ENCODE measurements around the gene OSBPL8. TPM values are rescaled to one million over a fixed set of nuclear protein-coding genes. Genes with fewer than 3 reads are reported as not detected.

Gene OSBPL8
- total and polyA plus RNA-seq, 2 donors = 24.4 to 153 TPM

DNA sequence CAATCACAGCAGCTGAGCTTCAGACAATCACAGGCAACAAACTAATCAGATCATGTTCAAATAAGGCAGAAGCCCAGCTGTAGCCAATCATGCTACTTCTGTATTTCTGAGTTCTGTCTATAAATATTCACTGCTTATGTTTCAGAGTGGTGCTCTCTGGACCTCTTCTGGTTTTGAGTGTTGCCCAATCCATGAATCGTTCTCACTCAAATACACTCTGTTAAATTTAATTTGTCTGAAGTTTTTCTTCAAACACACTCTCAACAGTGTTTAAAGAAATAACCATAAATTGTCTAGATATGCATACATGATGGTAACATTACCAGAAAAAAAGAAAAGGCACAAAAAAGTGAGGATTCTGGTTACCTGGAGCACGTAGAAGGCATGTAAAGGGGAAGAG lies 133.4 kb downstream of the OSBPL8 start:
- DNase-seq (ENCODE audit: extremely low spot score) = no peak
- Histone ChIP-seq H3K27ac (ENCODE audit: low read depth) (no peak overlapping the region), H3K36me3 (ENCODE audit: insufficient read depth) (no peaks in the 10 kb centered on the region), H3K4me3 (ENCODE audit: low read depth, low read length) (no peak overlapping the region), H3K4me1 (ENCODE audit: insufficient read depth) (no peaks in the 10 kb centered on the region)
- 94% methylated on average over 2 of the region's 2 CpGs for WGBS

DNA sequence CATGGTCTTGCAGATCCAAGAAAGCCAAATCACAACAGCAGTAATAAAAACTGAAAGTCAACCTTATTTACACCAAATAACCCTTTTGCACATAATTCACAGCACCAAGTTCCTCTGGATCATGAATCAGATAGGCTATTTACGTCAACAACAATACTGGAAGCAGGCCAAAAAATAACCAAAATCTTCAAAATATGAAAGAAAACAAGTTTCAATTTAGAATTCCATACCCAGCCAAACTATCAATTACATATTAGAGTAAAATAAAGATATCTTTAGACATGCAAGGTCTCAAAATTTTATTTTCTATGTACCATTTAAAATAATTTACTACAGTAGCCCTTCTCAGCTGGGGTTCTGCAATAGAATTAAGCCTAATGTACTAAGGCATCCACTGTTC lies 134.6 kb downstream of the OSBPL8 start:
- WGBS = 87% methylated on average over 1 of the region's 1 CpG
- no peak overlapping the region for H3K4me3 ChIP-seq (ENCODE audit: low read depth, low read length)
- no peaks in the 10 kb centered on the region for H3K4me1 ChIP-seq (ENCODE audit: insufficient read depth)
- H3K27ac ChIP-seq (ENCODE audit: low read depth) = no peak overlapping the region
- H3K36me3 ChIP-seq (ENCODE audit: insufficient read depth) = no peaks in the 10 kb centered on the region
- no peak for DNase-seq (ENCODE audit: extremely low spot score)

DNA sequence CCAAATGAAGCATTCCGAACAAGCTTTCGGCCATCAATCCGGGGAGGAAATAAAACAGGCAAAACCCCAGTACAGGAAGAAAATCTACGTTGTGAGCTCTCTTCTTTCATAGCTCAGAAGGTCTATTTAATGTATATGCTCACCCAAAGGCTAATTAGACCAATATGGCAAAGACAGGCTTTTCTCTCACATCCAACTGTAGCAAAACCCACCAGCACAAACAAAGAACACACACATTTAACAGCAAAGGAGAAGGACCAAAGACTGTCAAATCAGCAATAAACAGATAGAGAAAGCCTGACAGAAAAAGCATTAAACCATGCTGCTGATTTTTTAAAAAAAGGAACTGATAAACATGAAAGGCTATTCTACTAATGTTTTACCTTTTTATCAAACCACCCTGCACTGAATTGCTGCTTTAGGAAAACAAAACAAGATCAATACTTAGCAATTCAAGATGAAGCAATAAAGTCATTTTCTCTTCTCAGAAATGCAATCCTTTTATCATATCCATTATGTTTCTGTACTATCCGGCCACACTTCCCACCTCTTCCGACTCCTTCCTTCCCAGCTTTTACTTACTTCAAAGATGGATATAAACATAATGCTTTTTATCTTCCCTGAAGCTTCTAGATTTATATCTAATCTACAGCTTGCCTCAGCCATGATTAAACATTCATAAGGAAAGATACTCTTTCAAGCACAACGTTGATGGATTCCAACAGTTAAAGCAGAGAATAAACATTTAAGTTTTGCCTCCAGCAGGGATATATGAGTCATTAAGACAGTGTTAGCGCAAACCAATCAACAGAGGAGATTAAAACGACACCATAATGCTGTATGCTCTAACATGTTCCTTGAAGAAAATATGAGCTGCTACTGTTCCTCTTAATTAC lies 136.8 kb downstream of the OSBPL8 start:
- Histone ChIP-seq H3K4me1 (ENCODE audit: insufficient read depth) (no peaks in the 10 kb centered on the region), H3K4me3 (ENCODE audit: low read depth, low read length) (no peak overlapping the region), H3K27ac (ENCODE audit: low read depth) (no peak overlapping the region), H3K36me3 (ENCODE audit: insufficient read depth) (no peaks in the 10 kb centered on the region)
- DNase-seq (ENCODE audit: extremely low spot score) = peak; percentile 1
- WGBS = 43% methylated on average over 9 of the region's 9 CpGs

DNA sequence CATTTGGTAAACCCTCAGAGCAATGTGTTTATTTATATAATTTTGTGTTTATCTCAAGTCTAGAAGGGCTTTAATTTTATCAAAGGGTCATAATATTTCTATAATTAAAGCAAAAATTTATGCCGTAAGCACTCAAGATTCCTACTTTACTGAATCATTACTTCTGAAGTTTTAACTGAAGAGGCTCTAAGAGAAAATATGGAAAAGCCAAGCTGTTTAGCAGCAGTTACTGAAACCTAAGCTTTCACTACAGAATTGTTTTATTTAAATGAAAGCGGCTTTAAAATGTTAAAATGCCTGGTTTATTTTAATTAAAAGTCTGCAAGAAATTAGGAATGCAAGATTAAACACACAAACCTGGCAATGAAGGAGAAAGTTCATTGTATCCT lies 137.4 kb downstream of the OSBPL8 start:
- Histone ChIP-seq H3K4me1 (ENCODE audit: insufficient read depth) (no peaks in the 10 kb centered on the region), H3K4me3 (ENCODE audit: low read depth, low read length) (no peak overlapping the region), H3K27ac (ENCODE audit: low read depth) (no peak overlapping the region), H3K36me3 (ENCODE audit: insufficient read depth) (no peaks in the 10 kb centered on the region)
- WGBS = 58% methylated on average over 2 of the region's 2 CpGs
- no peak for DNase-seq (ENCODE audit: extremely low spot score)

DNA sequence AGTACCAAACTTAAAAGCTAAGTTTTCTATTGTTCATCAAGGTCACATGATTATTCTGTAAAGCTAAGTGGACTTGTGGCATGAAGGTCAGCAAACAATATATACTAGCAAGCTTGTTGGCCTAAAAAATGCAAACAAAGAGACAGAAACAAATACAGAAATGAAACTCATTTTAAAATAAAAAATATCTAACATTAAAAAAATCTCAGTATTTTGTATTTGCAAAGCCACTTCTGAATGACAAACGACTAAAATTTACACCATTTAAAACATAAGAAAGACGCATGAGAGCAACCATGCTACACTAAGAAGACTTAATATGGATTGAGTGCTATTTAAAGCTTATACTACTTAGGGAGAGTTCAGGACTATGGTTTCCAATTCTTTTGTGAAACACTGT lies 138.5 kb downstream of the OSBPL8 start:
- H3K4me1 ChIP-seq (ENCODE audit: insufficient read depth) = no peaks in the 10 kb centered on the region
- DNase-seq (ENCODE audit: extremely low spot score) = no peak
- H3K4me3 ChIP-seq (ENCODE audit: low read depth, low read length) = no peak overlapping the region
- 86% methylated on average over 2 of the region's 2 CpGs for WGBS
- H3K36me3 ChIP-seq (ENCODE audit: insufficient read depth) = no peaks in the 10 kb centered on the region
- H3K27ac ChIP-seq (ENCODE audit: low read depth) = no peak overlapping the region

DNA sequence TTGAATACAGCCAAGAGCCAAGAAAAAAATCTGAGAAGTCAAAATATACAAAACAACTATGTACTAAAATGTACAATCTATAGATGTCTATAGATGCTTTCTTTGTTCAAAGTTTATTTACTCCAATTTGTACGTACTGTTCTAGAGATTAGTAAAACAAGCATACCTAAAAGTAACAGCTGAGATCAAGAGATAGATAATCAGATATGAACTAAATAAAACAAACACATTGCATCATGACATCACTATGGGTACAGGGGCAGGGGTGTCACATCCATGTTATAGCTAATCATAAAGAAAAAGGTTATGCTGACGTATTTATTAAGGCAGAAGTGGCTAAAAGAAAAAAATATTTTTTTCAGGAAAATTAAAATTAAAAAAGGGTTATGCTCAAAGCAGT lies 139.3 kb downstream of the OSBPL8 start:
- Histone ChIP-seq H3K4me1 (ENCODE audit: insufficient read depth) (no peaks in the 10 kb centered on the region), H3K4me3 (ENCODE audit: low read depth, low read length) (no peak overlapping the region), H3K27ac (ENCODE audit: low read depth) (no peak overlapping the region), H3K36me3 (ENCODE audit: insufficient read depth) (no peaks in the 10 kb centered on the region)
- DNase-seq (ENCODE audit: extremely low spot score) = no peak
- WGBS = 81% methylated on average over 2 of the region's 2 CpGs

DNA sequence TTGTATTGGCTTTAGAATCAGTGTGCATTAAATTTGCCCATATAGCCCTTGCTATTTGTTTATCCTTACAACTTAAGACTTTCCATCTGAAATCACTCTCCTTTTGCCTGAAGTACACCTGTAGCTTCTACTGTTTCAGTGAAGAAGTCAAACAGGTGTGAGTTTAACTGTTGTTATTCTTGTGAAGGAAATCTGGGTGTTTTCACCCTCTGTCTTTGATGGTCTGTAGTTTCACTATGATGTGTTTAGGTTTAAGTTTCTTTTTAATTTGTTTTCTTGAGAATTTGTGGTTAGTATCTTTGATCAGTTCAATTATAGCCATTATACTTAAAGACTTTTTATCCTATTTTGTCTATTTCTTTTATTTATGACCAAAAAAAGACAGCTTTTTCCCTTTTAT lies 142.5 kb downstream of the OSBPL8 start:
- no peak for DNase-seq (ENCODE audit: extremely low spot score)
- no peak overlapping the region for H3K4me3 ChIP-seq (ENCODE audit: low read depth, low read length)
- H3K27ac ChIP-seq (ENCODE audit: low read depth) = no peak overlapping the region
- no peaks in the 10 kb centered on the region for H3K4me1 ChIP-seq (ENCODE audit: insufficient read depth)
- H3K36me3 ChIP-seq (ENCODE audit: insufficient read depth) = no peaks in the 10 kb centered on the region

DNA sequence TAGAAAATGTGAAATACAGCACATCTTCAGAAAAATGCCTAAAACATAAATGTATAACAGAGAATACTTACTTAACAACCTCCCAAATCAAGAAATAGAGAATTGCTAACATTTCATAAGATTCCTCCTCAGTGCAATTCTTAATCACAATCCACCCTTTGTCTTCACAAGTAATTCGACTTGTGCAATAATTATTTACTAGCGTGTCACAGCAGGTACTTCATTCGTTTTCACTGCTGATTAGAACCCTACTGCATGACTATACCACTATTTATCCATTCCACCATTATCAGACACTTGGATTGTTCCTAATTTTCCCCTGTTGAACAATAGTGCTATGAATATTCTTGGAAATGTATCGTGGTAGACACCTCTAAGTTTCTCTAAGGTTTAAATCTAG lies 146.4 kb downstream of the OSBPL8 start:
- WGBS = 92% methylated on average over 4 of the region's 4 CpGs
- Histone ChIP-seq H3K27ac (ENCODE audit: low read depth) (no peak overlapping the region), H3K4me3 (ENCODE audit: low read depth, low read length) (no peak overlapping the region), H3K4me1 (ENCODE audit: insufficient read depth) (no peaks in the 10 kb centered on the region), H3K36me3 (ENCODE audit: insufficient read depth) (no peaks in the 10 kb centered on the region)
- no peak for DNase-seq (ENCODE audit: extremely low spot score)

DNA sequence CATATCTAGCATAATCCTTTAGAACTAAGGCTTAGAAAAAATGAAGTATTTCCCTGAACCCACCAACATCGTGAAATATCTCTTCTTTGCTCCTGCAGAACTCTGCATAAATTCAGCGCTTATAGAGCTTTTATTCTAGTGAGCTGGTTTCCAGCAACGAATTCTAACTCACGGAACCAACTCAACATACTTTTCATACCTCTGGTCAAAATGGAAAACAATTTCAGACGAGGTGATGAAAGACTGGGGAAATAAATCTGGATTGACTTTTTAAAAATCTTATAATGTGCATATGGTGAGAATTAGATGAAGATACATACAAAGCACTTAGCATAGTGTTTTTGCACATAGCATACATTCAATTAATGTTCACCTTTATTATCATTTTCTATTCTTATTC lies 148.8 kb downstream of the OSBPL8 start:
- no peak overlapping the region for H3K4me3 ChIP-seq (ENCODE audit: low read depth, low read length)
- no peaks in the 10 kb centered on the region for H3K4me1 ChIP-seq (ENCODE audit: insufficient read depth)
- DNase-seq (ENCODE audit: extremely low spot score) = no peak
- no peaks in the 10 kb centered on the region for H3K36me3 ChIP-seq (ENCODE audit: insufficient read depth)
- WGBS = 76% methylated on average over 5 of the region's 5 CpGs
- no peak overlapping the region for H3K27ac ChIP-seq (ENCODE audit: low read depth)

DNA sequence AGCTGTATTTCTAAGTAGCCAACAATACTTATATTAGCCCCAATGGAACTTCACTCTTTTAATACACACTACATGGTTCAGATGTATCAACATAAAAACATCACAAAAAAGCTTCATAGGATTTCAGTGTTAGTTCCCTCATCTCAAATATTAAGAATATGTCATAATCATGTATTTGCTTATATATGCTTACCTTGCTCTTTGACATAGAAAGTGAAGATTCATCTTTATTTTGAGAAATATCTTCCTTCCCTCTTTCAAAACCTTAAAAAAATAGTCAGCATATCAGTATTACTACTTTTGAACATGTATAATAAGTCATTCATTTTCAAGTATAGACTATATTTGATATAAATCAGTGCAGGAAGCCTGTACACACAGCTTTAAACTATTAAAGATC lies 149.2 kb downstream of the OSBPL8 start:
- Histone ChIP-seq H3K4me1 (ENCODE audit: insufficient read depth) (no peaks in the 10 kb centered on the region), H3K4me3 (ENCODE audit: low read depth, low read length) (no peak overlapping the region), H3K36me3 (ENCODE audit: insufficient read depth) (no peaks in the 10 kb centered on the region), H3K27ac (ENCODE audit: low read depth) (no peak overlapping the region)
- DNase-seq (ENCODE audit: extremely low spot score) = no peak

DNA sequence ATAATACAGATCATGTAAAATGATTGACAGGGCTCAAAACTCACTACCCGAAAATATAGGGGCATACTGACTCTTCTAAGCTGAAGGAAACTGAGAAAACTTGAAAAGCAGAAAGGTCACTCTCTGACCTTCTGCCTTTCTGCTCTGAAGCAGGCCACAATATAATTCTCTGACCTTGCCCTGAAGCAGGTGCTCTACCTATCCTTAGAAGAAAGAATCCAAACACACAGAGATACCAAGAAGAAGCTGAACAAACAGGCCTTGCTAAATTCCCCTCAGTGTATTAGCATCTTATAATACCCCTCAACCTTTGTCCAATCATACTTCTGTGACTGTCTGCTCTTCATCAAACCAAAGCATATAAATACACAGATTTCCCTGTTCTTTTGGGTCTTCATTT lies 150.5 kb downstream of the OSBPL8 start:
- Histone ChIP-seq H3K4me3 (ENCODE audit: low read depth, low read length) (no peak overlapping the region), H3K36me3 (ENCODE audit: insufficient read depth) (no peaks in the 10 kb centered on the region), H3K27ac (ENCODE audit: low read depth) (no peak overlapping the region), H3K4me1 (ENCODE audit: insufficient read depth) (no peaks in the 10 kb centered on the region)
- DNase-seq (ENCODE audit: extremely low spot score) = no peak
- WGBS = 84% methylated on average over 1 of the region's 1 CpG

DNA sequence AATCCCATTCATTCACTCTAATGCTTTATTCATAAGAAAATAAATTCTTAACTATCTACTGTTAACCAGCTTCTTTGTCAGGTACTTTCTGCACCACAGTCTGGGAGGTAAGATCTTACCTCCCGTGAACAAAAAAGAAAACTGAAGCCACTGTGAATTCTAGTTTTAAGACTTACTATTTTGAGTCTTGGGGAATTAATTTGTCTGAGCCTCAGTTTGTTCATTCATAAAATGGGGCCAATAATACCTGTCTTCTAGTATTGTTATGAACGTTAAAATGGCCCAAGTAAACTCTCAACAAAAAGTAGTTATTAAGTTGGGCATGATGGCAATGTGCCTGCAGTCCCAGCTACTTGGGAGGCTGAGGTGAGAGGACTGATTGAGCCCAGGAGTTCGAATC lies 151.9 kb downstream of the OSBPL8 start:
- no peak overlapping the region for H3K4me3 ChIP-seq (ENCODE audit: low read depth, low read length)
- no peak for DNase-seq (ENCODE audit: extremely low spot score)
- H3K27ac ChIP-seq (ENCODE audit: low read depth) = no peak overlapping the region
- H3K36me3 ChIP-seq (ENCODE audit: insufficient read depth) = no peaks in the 10 kb centered on the region
- 98% methylated on average over 3 of the region's 3 CpGs for WGBS
- H3K4me1 ChIP-seq (ENCODE audit: insufficient read depth) = no peaks in the 10 kb centered on the region

DNA sequence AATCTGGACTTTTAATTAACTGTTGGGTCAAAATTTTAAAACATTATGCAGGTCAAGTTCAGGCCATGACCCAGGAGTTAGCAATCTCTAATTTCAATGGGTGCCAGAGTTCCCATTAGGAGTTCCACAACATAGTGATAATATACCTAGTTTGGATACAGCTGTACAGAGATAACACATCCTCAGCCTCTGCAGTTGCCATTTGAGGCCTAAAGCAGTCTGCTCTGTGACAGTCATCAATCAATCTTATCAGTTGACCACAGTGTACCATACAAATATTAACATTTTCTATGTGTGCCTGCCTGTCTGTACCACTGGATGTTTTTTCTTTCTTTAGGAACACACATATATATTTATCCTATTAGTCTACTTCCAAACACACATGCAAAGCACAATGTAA lies 157.3 kb downstream of the OSBPL8 start:
- no peaks in the 10 kb centered on the region for H3K36me3 ChIP-seq (ENCODE audit: insufficient read depth)
- no peak overlapping the region for H3K4me3 ChIP-seq (ENCODE audit: low read depth, low read length)
- H3K27ac ChIP-seq (ENCODE audit: low read depth) = no peak overlapping the region
- no peaks in the 10 kb centered on the region for H3K4me1 ChIP-seq (ENCODE audit: insufficient read depth)
- no peak for DNase-seq (ENCODE audit: extremely low spot score)

DNA sequence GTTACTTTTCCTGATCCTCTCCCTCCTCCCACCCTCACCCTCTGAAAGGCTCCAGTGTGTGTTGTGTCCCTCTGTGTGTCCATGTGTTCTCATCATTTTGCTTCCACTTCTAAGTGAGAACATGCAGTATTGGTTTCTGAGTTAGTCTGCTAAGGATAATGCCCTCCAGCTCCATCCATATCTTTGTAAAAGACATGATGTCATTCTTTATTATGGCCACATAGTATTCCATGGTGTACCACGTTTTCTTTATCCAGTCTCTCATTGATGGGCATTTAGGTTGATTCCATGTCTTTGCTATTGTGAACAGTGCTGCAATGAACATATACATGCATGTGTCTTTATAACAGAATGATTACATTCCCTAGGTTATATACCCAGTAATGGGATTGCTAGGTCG lies 159.4 kb downstream of the OSBPL8 start:
- Histone ChIP-seq H3K36me3 (ENCODE audit: insufficient read depth) (no peaks in the 10 kb centered on the region), H3K4me1 (ENCODE audit: insufficient read depth) (no peaks in the 10 kb centered on the region), H3K4me3 (ENCODE audit: low read depth, low read length) (no peak overlapping the region), H3K27ac (ENCODE audit: low read depth) (no peak overlapping the region)
- WGBS = 88% methylated on average over 2 of the region's 2 CpGs
- DNase-seq (ENCODE audit: extremely low spot score) = no peak

DNA sequence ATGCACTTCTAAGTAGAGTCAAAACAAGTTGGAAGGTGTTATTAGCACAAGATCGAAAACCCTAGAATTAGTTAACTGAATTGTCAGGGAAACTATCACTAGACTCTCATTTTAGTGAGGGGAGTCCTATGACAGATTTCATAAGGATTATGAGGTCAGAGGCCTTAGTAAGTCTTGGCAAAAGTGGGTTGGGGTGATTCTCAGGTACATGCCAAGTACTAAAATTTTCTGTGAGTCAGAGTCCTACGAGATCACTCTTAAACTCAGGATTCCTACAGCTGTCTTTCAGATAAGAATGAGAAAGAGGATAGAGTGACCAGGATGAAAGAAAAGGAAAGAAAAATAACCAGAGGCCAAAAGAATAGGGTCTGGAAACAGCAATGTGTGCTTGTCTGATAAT lies 160.5 kb downstream of the OSBPL8 start:
- no peak overlapping the region for H3K27ac ChIP-seq (ENCODE audit: low read depth)
- H3K4me3 ChIP-seq (ENCODE audit: low read depth, low read length) = no peak overlapping the region
- no peak for DNase-seq (ENCODE audit: extremely low spot score)
- H3K4me1 ChIP-seq (ENCODE audit: insufficient read depth) = no peaks in the 10 kb centered on the region
- H3K36me3 ChIP-seq (ENCODE audit: insufficient read depth) = no peaks in the 10 kb centered on the region
- 91% methylated on average over 2 of the region's 2 CpGs for WGBS

All from urinary bladder (tissue), 4 donors.